ENCODE results near the gene ZBTB8B. TPM values are rescaled to one million over a fixed set of nuclear protein-coding genes. Genes with fewer than 3 reads are reported as not detected.
A peak's percentile ranks its signal among the peaks of the same experiment; 100 is the strongest.
"Not testable (repeated sequence)": the region's sequence is repeated elsewhere in the genome, so short reads cannot be mapped to it uniquely, and the experiment has no call there.

The ZBTB8B gene
- total and polyA plus RNA-seq, 2 experiments from 2014 or later, result 0.56 to 2.1 TPM

DNA sequence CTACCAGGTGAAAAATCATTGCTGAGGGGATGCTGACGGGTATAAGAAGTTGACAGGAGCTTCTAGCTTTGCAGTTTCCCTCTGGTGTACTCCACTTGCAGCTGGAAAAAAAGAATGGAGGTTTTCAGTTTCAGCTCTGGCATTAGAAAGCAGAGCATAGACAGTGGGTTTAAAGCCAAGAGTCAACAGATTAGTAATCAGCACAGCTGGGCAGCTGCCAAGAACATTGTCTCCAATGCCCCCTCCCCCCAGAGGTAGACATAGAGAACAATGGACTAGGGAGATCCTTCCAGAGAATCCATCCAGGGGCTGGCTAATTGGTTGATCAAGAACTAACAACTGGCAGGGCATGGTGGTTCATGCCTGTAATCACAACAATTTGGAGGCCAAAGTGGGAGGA lies 10.1 kb upstream of the ZBTB8B start:
- Histone ChIP-seq H3K9me3 (ENCODE audit: low read depth) (no peaks in the 10 kb centered on the region), H3K27ac (no peak overlapping the region), H3K36me3 (no peaks in the 10 kb centered on the region), H3K27me3 (no peaks in the 10 kb centered on the region), H3K4me3 (no peak overlapping the region), H3K4me1 (ENCODE audit: low read depth) (no peaks in the 10 kb centered on the region)
- peak in 1 of 2 donors; percentile 53 for DNase-seq (ENCODE audit: low read depth in 1 of 2, low spot score in 1 of 2)
- TF ChIP-seq, protein P1, sequence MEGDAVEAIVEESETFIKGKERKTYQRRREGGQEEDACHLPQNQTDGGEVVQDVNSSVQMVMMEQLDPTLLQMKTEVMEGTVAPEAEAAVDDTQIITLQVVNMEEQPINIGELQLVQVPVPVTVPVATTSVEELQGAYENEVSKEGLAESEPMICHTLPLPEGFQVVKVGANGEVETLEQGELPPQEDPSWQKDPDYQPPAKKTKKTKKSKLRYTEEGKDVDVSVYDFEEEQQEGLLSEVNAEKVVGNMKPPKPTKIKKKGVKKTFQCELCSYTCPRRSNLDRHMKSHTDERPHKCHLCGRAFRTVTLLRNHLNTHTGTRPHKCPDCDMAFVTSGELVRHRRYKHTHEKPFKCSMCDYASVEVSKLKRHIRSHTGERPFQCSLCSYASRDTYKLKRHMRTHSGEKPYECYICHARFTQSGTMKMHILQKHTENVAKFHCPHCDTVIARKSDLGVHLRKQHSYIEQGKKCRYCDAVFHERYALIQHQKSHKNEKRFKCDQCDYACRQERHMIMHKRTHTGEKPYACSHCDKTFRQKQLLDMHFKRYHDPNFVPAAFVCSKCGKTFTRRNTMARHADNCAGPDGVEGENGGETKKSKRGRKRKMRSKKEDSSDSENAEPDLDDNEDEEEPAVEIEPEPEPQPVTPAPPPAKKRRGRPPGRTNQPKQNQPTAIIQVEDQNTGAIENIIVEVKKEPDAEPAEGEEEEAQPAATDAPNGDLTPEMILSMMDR (IDR thresholded peaks at IDR 0.05; ENCODE audit: low read depth, low read length), result no peak

DNA sequence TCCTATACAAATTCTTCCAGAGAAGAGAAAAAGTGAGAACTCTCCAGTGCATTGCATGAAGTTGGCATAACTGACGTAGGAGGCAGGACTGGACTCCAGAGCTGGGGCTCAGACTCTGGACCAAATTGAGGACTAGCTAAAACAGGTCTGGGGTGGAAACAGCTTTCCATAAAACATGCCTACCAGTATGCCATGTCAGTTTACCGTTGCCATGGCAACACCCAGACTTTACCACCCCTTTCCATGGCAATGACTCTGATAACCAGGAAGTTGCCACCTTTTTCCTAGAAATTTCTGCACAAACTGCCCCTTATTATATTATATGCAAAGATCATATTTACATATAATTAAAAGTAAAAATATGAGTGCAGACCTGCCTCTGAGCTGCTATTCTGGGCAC lies 8.9 kb upstream of the ZBTB8B start:
- no peak overlapping the region for H3K4me3 ChIP-seq
- no peak overlapping the region for H3K27ac ChIP-seq
- no peak for DNase-seq (ENCODE audit: low read depth in 1 of 2, low spot score in 1 of 2)
- H3K36me3 ChIP-seq, result no peaks in the 10 kb centered on the region
- no peaks in the 10 kb centered on the region for H3K9me3 ChIP-seq (ENCODE audit: low read depth)
- H3K27me3 ChIP-seq, result no peaks in the 10 kb centered on the region
- H3K4me1 ChIP-seq (ENCODE audit: low read depth), result no peaks in the 10 kb centered on the region
- TF ChIP-seq, protein P1 (IDR thresholded peaks at IDR 0.05; ENCODE audit: low read depth, low read length), result no peak

DNA sequence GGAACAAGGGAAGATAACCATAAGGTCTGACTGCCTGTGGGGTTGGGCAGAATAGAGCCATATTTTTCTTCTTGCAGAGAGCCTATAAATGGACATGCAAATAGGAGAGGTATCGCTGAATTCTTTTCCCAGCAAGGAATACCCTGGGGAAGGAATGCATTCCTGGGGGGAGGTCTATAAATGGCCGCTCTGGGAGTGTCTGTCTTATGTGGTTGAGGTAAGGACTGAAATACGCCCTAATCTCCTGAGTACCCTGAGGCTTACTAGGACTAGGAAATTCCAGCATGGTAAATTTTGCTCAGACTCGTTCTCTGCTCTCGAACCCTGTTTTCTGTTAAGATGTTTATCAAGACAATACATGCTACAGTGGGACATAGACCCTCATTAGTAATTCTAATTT lies 6.1 kb upstream of the ZBTB8B start:
- H3K4me3 ChIP-seq; H3K27ac ChIP-seq; H3K36me3 ChIP-seq; H3K27me3 ChIP-seq; DNase-seq (ENCODE audit: low read depth in 1 of 2, low spot score in 1 of 2); H3K4me1 ChIP-seq (ENCODE audit: low read depth); H3K9me3 ChIP-seq (ENCODE audit: low read depth): not testable (repeated sequence)

DNA sequence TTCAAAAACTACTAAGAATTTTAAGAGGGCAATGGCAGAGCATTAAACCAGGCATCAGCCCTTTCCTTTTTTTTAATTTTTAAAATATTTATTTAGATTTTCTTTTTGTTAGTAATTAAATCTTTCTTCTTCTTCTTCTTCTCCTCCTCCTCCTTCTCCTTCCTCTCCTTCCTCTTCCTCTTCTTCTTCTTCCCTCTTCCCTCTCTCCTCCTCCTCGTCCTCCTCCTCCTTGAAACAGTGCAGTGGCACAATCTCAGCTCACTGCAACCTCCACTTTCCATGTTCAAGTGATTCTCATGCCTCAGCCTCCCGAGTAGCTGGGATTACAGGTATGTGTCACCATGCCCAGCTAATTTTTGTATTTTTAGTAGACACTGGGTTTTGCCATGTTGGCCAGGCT lies 1.9 kb upstream of the ZBTB8B start:
- not testable (repeated sequence) for H3K4me1 ChIP-seq (ENCODE audit: low read depth); H3K27me3 ChIP-seq; H3K36me3 ChIP-seq; H3K27ac ChIP-seq; H3K4me3 ChIP-seq; H3K9me3 ChIP-seq (ENCODE audit: low read depth); DNase-seq (ENCODE audit: low read depth in 1 of 2, low spot score in 1 of 2)

DNA sequence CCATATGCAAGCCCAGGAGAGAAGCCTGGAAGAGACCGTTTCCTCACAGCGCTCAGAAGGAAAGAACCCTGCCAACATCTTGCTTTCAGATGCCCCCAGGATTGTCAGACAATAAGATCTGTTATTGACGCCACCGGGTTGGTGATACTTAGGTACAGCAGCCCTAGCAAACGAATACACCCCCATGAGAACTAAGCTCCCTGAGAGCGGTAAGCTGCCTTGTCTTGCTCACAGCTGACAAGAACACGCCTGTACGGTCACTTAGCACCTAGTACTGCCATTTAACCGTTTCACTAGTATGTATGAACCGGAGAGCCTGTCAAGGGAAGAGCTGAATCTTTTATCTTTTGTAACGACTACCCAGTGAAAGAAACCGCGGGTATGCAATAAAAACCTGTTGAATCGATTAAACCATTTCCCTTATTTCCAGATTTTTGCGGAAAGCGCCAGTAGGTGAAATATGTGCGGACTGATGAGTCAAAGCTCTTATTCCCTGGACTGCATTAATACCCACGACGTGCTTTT lies 619 bp upstream of the ZBTB8B start:
- no peaks in the 10 kb centered on the region for H3K9me3 ChIP-seq (ENCODE audit: low read depth)
- H3K36me3 ChIP-seq, result no peaks in the 10 kb centered on the region
- H3K4me3 ChIP-seq, result peak overlapping the region; percentile 64
- H3K27me3 ChIP-seq, result no peaks in the 10 kb centered on the region
- no peaks in the 10 kb centered on the region for H3K4me1 ChIP-seq (ENCODE audit: low read depth)
- TF ChIP-seq, protein P1 (IDR thresholded peaks at IDR 0.05; ENCODE audit: low read depth, low read length), result no peak
- H3K27ac ChIP-seq, result no peak overlapping the region
- peak in 1 of 2 donors; percentile 49 for DNase-seq (ENCODE audit: low read depth in 1 of 2, low spot score in 1 of 2)

DNA sequence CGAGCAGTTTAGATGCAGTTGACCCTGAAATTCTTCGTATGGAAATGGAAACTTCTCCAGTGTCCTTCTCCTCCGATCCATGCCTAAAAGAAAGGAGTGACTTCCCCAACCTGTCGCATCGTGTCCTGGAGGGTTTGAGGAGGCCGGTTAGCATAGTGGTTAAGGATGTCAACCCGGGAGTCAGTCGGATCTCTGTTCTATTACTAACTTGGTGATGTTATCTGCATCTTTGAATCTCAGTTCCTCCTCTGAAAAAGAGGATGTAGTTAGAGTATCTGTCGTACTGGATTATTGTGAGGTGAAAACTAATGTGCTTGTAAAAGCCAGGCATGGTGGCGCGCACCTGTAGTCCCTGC lies 684 bp downstream of the ZBTB8B start:
- Histone ChIP-seq H3K4me3 (peak overlapping the region; percentile 64), H3K4me1 (ENCODE audit: low read depth) (no peaks in the 10 kb centered on the region), H3K36me3 (no peaks in the 10 kb centered on the region), H3K27me3 (no peaks in the 10 kb centered on the region), H3K9me3 (ENCODE audit: low read depth) (no peaks in the 10 kb centered on the region), H3K27ac (no peak overlapping the region)
- DNase-seq (ENCODE audit: low read depth in 1 of 2, low spot score in 1 of 2), result no peak
- TF ChIP-seq, protein P1 (IDR thresholded peaks at IDR 0.05; ENCODE audit: low read depth, low read length), result no peak

DNA sequence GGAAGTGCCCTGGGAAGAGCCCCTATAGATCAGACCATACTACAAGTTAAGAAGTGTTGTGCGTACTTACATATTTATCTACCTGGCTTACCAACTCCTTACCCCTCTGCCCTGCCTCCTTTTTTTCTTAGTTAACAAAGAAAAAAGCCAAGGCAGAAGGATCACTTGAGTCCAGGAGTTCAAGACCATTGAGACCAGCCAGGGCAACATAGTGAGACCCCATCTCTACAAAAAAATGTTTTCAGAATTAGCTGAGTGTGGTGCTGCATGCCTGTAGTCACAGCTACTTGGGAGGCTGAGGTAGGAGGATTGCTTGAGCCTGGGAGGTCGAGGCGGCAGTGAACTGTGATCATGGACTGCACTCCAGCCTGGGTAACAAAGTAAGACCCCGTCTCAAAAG lies 1.9 kb downstream of the ZBTB8B start:
- no peak overlapping the region for H3K4me3 ChIP-seq
- no peaks in the 10 kb centered on the region for H3K4me1 ChIP-seq (ENCODE audit: low read depth)
- H3K36me3 ChIP-seq, result no peaks in the 10 kb centered on the region
- no peak for DNase-seq (ENCODE audit: low read depth in 1 of 2, low spot score in 1 of 2)
- TF ChIP-seq, protein P1 (IDR thresholded peaks at IDR 0.05; ENCODE audit: low read depth, low read length), result no peak
- no peaks in the 10 kb centered on the region for H3K9me3 ChIP-seq (ENCODE audit: low read depth)
- no peak overlapping the region for H3K27ac ChIP-seq
- H3K27me3 ChIP-seq, result no peaks in the 10 kb centered on the region

All from cardiac muscle cell (in vitro differentiated cells and primary cell).